ENCODE measurements around the gene ACSS2. TPM values are rescaled to one million over a fixed set of nuclear protein-coding genes. Genes with fewer than 3 reads are reported as not detected.

Gene ACSS2
- polyA plus RNA-seq (ENCODE audit: insufficient read length in 3 of 3), result 10 to 100 TPM; 38.2 to 53.5 (median 40.8) TPM
- long read RNA-seq, donor 1, partial matches to known transcripts, result 0 of 2 reads
- long read RNA-seq, donor 1, other reads (novel, unspliced or antisense), result 0 of 2 reads
- long read RNA-seq, donor 2, partial matches to known transcripts, result 0 of 4 reads
- long read RNA-seq, donor 2, other reads (novel, unspliced or antisense), result 0 of 4 reads
- long read RNA-seq, donor 3, partial matches to known transcripts, result 90 of 111 reads
- long read RNA-seq, donor 3, other reads (novel, unspliced or antisense), result 17 of 111 reads
- long read RNA-seq, donor 4, partial matches to known transcripts, result 25 of 44 reads
- long read RNA-seq, donor 4, other reads (novel, unspliced or antisense), result 16 of 44 reads
- long read RNA-seq, donor 5, partial matches to known transcripts, result 0 of 2 reads
- long read RNA-seq, donor 5, other reads (novel, unspliced or antisense), result 0 of 2 reads
- long read RNA-seq, donor 6, partial matches to known transcripts, result 9 of 10 reads
- long read RNA-seq, donor 6, other reads (novel, unspliced or antisense), result 0 of 10 reads
- long read RNA-seq, donor 7, partial matches to known transcripts, result 0 of 3 reads
- long read RNA-seq, donor 7, other reads (novel, unspliced or antisense), result 0 of 3 reads
- long read RNA-seq, donor 8, partial matches to known transcripts, result 36 of 65 reads
- long read RNA-seq, donor 8, other reads (novel, unspliced or antisense), result 25 of 65 reads
- long read RNA-seq, donor 9, partial matches to known transcripts, result 13 of 24 reads
- long read RNA-seq, donor 9, other reads (novel, unspliced or antisense), result 8 of 24 reads
- long read RNA-seq, donor 10, partial matches to known transcripts, result 8 of 28 reads
- long read RNA-seq, donor 10, other reads (novel, unspliced or antisense), result 15 of 28 reads
- long read RNA-seq, donor 11, partial matches to known transcripts, result 0 of 3 reads
- long read RNA-seq, donor 11, other reads (novel, unspliced or antisense), result 0 of 3 reads
- long read RNA-seq, donor 12, result 0 reads
- long read RNA-seq, donor 13, partial matches to known transcripts, result 27 of 44 reads
- long read RNA-seq, donor 13, other reads (novel, unspliced or antisense), result 16 of 44 reads
- long read RNA-seq, donor 14, partial matches to known transcripts, result 19 of 26 reads
- long read RNA-seq, donor 14, other reads (novel, unspliced or antisense), result 7 of 26 reads
- long read RNA-seq, donor 15, transcript ACSS2-202 (18 exons, 3,065 nt), result major isoform, 5 of 5 reads
- long read RNA-seq, donor 15, partial matches to known transcripts, result 0 of 5 reads
- long read RNA-seq, donor 15, other reads (novel, unspliced or antisense), result 0 of 5 reads
- long read RNA-seq, donor 16, transcript ACSS2-202 (18 exons, 3,065 nt), result major isoform, 6 of 8 reads
- long read RNA-seq, donor 16, partial matches to known transcripts, result 0 of 8 reads
- long read RNA-seq, donor 16, other reads (novel, unspliced or antisense), result 0 of 8 reads

- DNase-seq (ENCODE audit: extremely low read depth in 1 of 11, low read depth in 9 of 11, low spot score in 4 of 11), result peak in 6 of 11 donors; percentile 84 to 93 (median 87)
Observed at GRCh38 chr20:34876406-34877282, at the start of gene ACSS2. TSS of gene ACSS2 (plus strand) at chr20:34876612. CDS start at chr20:34876646, 34 bp downstream.

- DNase-seq (ENCODE audit: extremely low read depth in 1 of 11, low read depth in 9 of 11, low spot score in 4 of 11), result no peak
Observed at GRCh38 chr20:34829191-34829590, 47.2 kb upstream of the ACSS2 start.

- DNase-seq (ENCODE audit: extremely low read depth in 1 of 11, low read depth in 9 of 11, low spot score in 4 of 11), result no peak
Observed at GRCh38 chr20:34831936-34832335, 44.5 kb upstream of the ACSS2 start.

- DNase-seq (ENCODE audit: extremely low read depth in 1 of 11, low read depth in 9 of 11, low spot score in 4 of 11), result peak in 7 of 11 donors; percentile 3 to 31 (median 7)
Observed at GRCh38 chr20:34834459-34834893, 41.9 kb upstream of the ACSS2 start.

- no peak for DNase-seq (ENCODE audit: extremely low read depth in 1 of 11, low read depth in 9 of 11, low spot score in 4 of 11)
Observed at GRCh38 chr20:34842143-34842542, 34.3 kb upstream of the ACSS2 start.

- no peak for DNase-seq (ENCODE audit: extremely low read depth in 1 of 11, low read depth in 9 of 11, low spot score in 4 of 11)
Observed at GRCh38 chr20:34843421-34843820, 33.0 kb upstream of the ACSS2 start.

GRCh38 chr20:34848597-34848996 lies 27.8 kb upstream of the ACSS2 start:
- DNase-seq (ENCODE audit: extremely low read depth in 1 of 11, low read depth in 9 of 11, low spot score in 4 of 11), result no peak

- DNase-seq (ENCODE audit: extremely low read depth in 1 of 11, low read depth in 9 of 11, low spot score in 4 of 11), result no peak
Observed at GRCh38 chr20:34849778-34850177, 26.6 kb upstream of the ACSS2 start.

GRCh38 chr20:34850969-34851368 lies 25.4 kb upstream of the ACSS2 start:
- no peak for DNase-seq (ENCODE audit: extremely low read depth in 1 of 11, low read depth in 9 of 11, low spot score in 4 of 11)

GRCh38 chr20:34852298-34852697 lies 24.1 kb upstream of the ACSS2 start:
- DNase-seq (ENCODE audit: extremely low read depth in 1 of 11, low read depth in 9 of 11, low spot score in 4 of 11), result no peak

GRCh38 chr20:34859367-34859766 lies 17.0 kb upstream of the ACSS2 start:
- no peak for DNase-seq (ENCODE audit: extremely low read depth in 1 of 11, low read depth in 9 of 11, low spot score in 4 of 11)

GRCh38 chr20:34859826-34860545 lies 16.4 kb upstream of the ACSS2 start:
- DNase-seq (ENCODE audit: extremely low read depth in 1 of 11, low read depth in 9 of 11, low spot score in 4 of 11), result no peak

- no peak for DNase-seq (ENCODE audit: extremely low read depth in 1 of 11, low read depth in 9 of 11, low spot score in 4 of 11)
Observed at GRCh38 chr20:34861386-34862084, 14.9 kb upstream of the ACSS2 start.

- no peak for DNase-seq (ENCODE audit: extremely low read depth in 1 of 11, low read depth in 9 of 11, low spot score in 4 of 11)
Observed at GRCh38 chr20:34862724-34863123, 13.7 kb upstream of the ACSS2 start.

GRCh38 chr20:34863421-34863965 lies 12.9 kb upstream of the ACSS2 start:
- DNase-seq (ENCODE audit: extremely low read depth in 1 of 11, low read depth in 9 of 11, low spot score in 4 of 11), result no peak

- DNase-seq (ENCODE audit: extremely low read depth in 1 of 11, low read depth in 9 of 11, low spot score in 4 of 11), result no peak
Observed at GRCh38 chr20:34864216-34864615, 12.2 kb upstream of the ACSS2 start.
